Brain microvascular endothelial cell (primary cell): ENCODE measurements around the gene TNFRSF1B.

Source experiments
- DNase-seq: peaks from one replicate; pipeline ENCODE4 v3.0.0-alpha.2; 2020
- H3K27ac ChIP-seq: fragments of 250-450 bp; sonication (Bioruptor Pico); 2 replicates; pipeline ENCODE4 v1.5.1; 2020; ENCODE audit warnings: mild to moderate bottlenecking, moderate library complexity
- H3K27me3 ChIP-seq: fragments of 250-450 bp; sonication (Bioruptor Pico); replicated peaks from 2 replicates; pipeline ENCODE4 v1.5.1; 2020; ENCODE audit warnings: mild to moderate bottlenecking
- H3K36me3 ChIP-seq: fragments of 250-450 bp; sonication (Bioruptor Pico); replicated peaks from 2 replicates; pipeline ENCODE4 v1.5.1; 2020; ENCODE audit warnings: mild to moderate bottlenecking
- H3K4me3 ChIP-seq: 2 replicates; pipeline ENCODE4 v1.5.1; 2011; ENCODE audit warnings: low read depth, mild to moderate bottlenecking, control low read depth, low read length, moderate library complexity
- CTCF ChIP-seq: IDR thresholded peaks from 2 replicates; pipeline ENCODE4 v1.5.1; 2011; ENCODE audit warnings: low read depth, mild to moderate bottlenecking, moderate library complexity, low read length, control low read depth, inconsistent platforms; ENCODE audit errors: missing control alignments
- in situ Hi-C: cut with HindIII; loops from 2 replicates; pipeline ENCODE4 v1.10.0; 2017; ENCODE audit warnings: low sequenced_read_pairs, low pct_ligation_motif_present

The TNFRSF1B gene

GRCh38 chr1:12140515-12141162 is 26.2 kb upstream of the TNFRSF1B start:
- in situ Hi-C loops, result no loop called here
- H3K27me3 ChIP-seq, result no peaks in the 10 kb centered on the region
- no peak overlapping the region for H3K27ac ChIP-seq
- H3K4me3 ChIP-seq, result no peak overlapping the region
- no peak for TF ChIP-seq CTCF
- DNase-seq, result no peak
- H3K36me3 ChIP-seq, result no peaks in the 10 kb centered on the region

- Histone ChIP-seq H3K4me3 (no peak overlapping the region), H3K27ac (no peak overlapping the region), H3K27me3 (no peaks in the 10 kb centered on the region), H3K36me3 (no peaks in the 10 kb centered on the region)
- no peak for TF ChIP-seq CTCF
- no peak for DNase-seq
- in situ Hi-C loops, result no loop called here
Measured at GRCh38 chr1:12141163-12141850, 25.5 kb upstream of the TNFRSF1B start.

DNA sequence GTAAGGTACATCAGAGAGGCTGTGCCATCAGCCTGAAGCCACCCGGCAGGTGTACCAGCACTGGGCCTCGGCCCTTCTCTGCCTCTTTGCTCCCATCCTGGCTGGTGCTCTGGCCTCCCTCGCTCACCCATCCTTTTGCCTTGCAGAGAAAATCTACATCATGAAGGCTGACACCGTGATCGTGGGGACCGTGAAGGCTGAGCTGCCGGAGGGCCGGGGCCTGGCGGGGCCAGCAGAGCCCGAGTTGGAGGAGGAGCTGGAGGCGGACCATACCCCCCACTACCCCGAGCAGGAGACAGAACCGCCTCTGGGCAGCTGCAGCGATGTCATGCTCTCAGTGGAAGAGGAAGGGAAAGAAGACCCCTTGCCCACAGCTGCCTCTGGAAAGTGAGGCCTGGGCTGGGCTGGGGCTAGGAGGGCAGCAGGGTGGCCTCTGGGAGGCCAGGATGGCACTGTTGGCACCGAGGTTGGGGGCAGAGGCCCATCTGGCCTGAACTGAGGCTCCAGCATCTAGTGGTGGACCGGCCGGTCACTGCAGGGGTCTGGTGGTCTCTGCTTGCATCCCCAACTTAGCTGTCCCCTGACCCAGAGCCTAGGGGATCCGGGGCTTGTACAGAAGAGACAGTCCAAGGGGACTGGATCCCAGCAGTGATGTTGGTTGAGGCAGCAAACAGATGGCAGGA is 24.5 kb upstream of the TNFRSF1B start:
- Histone ChIP-seq H3K27ac (no peak overlapping the region), H3K36me3 (no peaks in the 10 kb centered on the region), H3K4me3 (no peak overlapping the region), H3K27me3 (no peaks in the 10 kb centered on the region)
- no peak for DNase-seq
- in situ Hi-C loops, result no loop called here
- TF ChIP-seq CTCF, result no peak

- in situ Hi-C loops, result no loop called here
- Histone ChIP-seq H3K27me3 (no peaks in the 10 kb centered on the region), H3K4me3 (no peak overlapping the region), H3K27ac (no peak overlapping the region), H3K36me3 (no peaks in the 10 kb centered on the region)
- no peak for TF ChIP-seq CTCF
- no peak for DNase-seq
Measured at GRCh38 chr1:12142891-12143630, 23.7 kb upstream of the TNFRSF1B start.

DNA sequence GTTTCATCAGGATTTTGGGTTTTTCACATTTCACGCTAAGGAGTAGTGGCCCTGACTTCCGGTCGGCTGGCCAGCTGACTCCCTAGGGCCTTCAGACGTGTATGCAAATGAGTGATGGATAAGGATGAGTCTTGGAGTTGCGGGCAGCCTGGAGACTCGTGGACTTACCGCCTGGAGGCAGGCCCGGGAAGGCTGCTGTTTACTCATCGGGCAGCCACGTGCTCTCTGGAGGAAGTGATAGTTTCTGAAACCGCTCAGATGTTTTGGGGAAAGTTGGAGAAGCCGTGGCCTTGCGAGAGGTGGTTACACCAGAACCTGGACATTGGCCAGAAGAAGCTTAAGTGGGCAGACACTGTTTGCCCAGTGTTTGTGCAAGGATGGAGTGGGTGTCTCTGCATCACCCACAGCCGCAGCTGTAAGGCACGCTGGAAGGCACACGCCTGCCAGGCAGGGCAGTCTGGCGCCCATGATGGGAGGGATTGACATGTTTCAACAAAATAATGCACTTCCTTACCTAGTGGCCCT is 23.1 kb upstream of the TNFRSF1B start:
- peak overlapping the region; percentile 22 for H3K27ac ChIP-seq
- TF ChIP-seq CTCF, result no peak

More for the DNA sequence above, 23.1 kb upstream of the TNFRSF1B start:
- H3K4me3 ChIP-seq, result no peak overlapping the region
- H3K27me3 ChIP-seq, result no peaks in the 10 kb centered on the region
- DNase-seq, result peak; percentile 94
- H3K36me3 ChIP-seq, result no peaks in the 10 kb centered on the region
- in situ Hi-C loops, result no loop called here
